HG02981 (cell line): ENCODE measurements around the gene UBE2U.
"Not testable (repeated sequence)": the region's sequence is repeated elsewhere in the genome, so short reads cannot be mapped to it uniquely, and the experiment has no call there.

Experiments
- ATAC-seq: cut with Tn5 transposase; IDR thresholded peaks from one replicate; pipeline ENCODE4 v1.9.1; 2021; ENCODE audit warnings: mild to moderate bottlenecking, moderate library complexity; ENCODE audit not compliant: unreplicated experiment

The UBE2U gene

DNA sequence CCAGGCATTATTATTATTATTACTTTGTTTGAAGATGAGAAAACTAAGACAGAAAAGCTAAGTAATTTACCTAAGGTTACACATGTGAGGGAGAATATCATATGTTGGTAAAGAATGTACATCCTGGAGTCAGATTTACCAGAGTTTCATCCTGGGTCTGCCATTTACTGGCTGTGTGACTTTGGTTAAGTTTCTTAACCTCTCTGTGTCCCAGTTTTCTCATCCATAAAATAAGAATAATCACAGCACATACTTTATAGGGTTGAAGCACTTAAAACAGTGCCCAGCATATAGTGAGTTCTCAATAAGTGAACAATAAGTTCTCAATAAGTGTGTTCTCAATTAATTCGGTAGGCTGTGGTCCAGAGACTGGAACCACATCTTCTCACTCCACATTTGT, 32.5 kb downstream of the UBE2U start:
- no peak for ATAC-seq

DNA sequence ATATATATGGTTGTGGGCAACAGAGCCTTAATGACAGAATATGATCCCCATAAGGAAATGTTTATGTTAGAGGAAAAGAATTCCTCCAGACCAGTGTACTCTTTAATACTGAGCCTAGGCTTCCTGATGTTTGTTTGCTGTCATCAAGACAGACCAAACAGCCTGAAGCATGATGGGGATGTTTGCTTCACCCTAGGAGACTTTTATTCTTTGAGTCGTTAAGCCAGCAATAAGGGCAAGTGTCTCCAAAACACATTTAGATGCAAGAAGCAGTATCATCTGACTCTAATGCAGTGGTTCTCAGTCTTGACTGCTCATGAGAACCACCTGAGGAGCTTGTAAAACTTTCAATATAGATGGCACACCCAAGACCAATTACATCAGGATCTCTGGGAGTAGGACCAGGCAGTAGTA, 33.1 kb downstream of the UBE2U start:
- ATAC-seq: no peak

DNA sequence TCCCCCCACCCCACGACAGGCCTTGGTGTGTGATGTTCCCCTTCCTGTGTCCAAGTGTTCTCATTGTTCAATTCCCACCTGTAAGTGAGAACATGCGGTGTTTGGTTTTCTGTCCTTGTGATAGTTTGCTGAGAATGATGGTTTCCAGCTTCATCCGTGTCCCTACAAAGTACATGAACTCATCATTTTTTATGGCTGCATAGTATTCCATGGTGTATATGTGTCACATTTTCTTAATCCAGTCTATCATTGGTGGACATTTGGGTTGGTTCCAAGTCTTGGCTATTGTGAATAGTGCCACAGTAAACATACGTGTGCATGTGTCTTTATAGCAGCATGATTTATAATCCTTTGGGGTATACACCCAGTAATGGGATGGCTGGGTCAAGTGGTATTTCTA, 36.1 kb downstream of the UBE2U start:
- ATAC-seq: not testable (repeated sequence)

DNA sequence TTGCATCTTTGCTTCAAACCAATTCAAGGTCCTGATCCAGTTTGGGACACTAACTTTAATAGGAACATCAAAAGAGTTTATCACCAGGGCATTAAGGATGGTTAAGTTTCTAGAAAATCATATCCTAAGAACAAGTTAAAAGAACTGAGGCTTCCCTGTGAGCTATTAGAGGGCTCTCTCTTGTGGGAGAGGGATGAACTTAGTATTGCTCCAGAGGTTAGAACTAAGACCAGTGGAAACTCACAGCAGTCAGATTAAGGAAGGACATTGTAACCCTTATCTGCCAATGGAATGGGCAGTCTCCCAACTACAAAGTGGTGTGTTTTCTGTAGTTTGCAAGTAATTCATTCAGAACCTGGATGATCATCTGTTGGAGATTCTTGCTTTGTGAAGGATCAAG, 36.8 kb downstream of the UBE2U start:
- no peak for ATAC-seq

DNA sequence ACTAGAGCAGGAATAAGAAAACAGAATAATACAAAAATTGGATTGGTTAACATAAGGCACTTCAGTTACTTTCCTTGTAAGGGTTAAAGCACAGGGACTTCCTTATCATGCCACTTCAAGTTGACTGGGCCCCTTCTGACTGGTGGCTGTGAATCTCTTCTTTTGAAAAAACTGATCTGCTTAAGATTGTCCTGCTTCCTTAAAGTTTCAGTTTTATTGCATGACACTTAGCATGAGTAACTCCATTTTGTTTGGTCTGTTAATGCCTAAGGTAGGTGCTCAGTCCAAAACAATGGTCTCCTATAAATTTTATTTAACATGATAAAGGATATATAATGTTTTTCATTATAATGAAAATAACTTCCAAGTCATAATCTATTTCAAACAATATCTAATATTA, 37.6 kb downstream of the UBE2U start:
- no peak for ATAC-seq

DNA sequence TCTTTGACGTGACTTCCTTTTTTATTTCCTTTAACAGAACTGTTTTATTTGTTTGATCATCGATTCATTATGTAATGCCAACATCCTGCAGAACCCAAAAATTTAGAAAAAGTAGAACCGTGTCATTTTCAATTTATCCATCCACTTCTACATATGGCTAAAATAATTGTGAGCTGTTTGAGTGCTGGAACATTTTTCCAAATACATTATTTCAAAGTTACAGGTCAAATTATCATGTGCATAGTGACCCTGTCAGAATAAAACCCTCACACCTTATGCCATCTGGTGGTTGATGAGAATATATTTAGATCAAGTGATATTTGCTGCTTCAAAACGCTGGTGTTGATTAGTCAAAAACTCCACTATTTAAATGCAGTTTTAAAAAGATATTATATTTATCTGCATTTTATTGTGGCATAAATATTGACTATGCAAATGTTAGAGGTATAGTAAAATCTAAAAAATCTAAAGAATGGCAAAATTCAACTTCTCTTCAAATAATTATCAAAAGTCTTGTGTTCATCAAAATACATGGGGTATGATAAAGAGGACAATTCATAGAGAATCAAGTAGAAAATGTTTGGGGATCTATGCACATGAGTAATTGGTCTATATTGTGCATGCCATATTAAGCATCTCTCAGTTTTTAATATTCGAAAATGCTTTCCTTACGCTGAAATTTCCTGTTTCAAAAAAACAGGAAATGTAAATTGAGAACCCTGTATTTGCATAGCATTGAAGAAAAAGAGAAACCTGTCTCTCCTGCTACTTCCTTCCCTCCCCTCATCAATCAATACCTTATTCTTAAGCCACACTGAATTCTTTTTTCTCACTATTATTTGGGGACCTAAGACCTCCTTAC, 39.7 kb downstream of the UBE2U start:
- ATAC-seq: no peak

DNA sequence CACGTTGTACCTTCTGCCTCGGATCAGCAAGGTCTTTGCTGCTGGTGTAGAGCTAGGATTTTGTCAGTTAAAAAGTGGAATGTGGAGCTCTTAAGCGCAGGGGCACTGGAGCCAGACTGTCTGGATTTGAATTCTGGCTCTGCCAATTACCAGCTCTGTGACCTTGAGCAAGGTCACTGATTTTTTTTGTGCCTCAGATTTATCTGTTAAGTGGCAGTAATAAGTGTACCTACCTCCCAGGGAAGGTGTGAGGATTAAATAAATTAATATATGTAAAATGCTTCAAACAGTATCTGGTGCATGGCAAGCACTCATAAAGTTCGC, 40.3 kb downstream of the UBE2U start:
- no peak for ATAC-seq

DNA sequence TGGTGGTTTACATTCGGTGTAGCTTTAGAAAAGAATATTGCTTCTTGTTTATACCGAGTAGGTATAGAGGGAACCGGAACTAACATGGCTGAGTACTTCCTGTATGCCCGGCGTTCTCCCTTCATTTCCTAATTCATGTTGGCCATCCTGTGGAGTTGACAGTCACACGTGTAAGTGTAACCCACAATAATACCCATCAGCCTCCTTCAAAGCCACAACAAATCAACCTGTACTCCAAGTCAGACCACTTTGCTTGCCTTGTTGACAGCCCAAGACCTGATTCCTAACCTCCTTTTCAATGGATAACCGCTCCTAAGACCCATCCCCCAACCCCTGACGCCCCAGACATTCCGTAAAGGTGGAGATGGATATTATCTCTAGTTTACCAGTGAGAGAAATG, 42.1 kb downstream of the UBE2U start:
- ATAC-seq: no peak

DNA sequence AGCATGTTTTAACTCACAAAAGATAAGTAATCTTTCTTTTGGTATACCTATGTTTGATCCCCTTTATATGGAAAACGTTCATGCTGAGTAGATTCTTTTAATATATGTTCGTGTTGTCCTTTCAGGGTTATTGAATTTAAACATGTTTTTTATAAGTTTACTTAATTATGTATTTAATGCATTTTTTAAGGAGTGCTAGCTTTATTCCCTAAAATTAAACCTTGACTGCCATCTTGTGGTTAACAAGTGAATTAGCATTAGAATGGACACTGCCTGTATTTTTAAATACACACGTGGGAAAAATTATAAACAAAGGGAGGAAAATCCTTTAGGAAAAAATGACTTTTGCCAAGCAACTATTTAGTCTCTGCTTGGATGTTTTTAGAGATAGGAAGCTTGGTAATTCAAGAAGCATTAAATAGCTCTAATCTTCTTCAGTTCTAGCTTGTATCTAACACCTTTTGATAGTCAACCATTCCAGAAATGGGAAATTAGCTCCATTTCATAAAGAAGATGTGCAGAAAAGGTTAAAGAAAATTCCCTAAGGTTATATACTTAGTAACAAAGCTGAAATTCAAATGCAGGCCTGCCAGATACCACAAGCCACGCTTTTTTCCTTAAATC, 43.0 kb downstream of the UBE2U start:
- ATAC-seq: no peak

DNA sequence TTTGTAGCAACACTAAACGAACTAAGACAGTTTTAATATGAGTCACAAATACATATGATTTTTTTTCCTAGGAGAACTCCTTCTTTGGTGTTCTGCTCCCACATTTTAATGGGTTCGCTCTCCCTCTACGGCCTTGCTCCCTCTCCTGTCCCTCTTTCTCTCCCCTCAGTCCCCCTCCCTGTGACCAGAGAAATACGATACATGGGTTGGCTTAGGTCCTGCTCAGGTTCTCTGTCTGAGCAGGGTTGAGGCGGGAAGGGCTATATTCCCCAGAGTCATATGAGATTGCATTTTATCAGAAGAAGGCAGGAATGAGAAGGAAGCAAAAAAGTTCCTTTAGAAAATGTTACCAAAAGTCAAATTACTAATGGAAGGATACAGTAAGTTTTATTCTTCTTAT, 44.6 kb downstream of the UBE2U start:
- no peak for ATAC-seq

DNA sequence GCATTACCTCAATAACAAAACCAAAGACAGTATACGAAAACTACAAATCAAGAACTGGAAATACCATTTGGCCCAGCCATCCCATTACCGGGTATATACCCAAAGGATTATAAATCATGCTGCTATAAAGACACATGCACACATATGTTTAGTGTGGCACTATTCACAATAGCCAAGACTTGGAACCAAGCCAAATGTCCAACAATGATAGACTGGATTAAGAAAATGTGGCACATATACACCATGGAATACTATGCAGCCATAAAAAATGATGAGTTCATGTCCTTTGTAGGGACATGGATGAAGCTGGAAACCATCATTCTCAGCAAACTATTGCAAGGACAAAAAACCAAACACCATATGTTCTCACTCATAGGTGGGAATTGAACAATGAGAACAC, 47.0 kb downstream of the UBE2U start:
- ATAC-seq: not testable (repeated sequence)

DNA sequence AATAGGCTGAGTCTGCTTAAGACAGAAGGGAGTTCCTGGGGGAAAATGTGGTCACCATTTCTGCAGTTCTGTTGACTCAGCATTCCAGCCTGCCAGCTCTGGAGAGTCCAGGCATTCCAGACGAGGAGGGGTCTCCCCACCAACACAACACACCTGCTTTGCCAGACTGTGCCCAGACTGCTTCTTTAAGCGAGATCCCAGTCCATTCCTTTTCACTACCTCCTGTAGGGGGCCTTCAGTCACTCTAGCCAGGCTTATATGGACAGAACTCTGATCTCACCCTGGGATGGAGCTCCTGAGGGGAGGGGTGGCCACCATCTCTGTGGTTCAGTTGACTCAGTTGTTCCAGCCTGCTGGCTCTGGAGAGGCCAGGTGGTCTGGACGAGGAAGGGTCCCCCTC, 48.5 kb downstream of the UBE2U start:
- ATAC-seq: no peak

DNA sequence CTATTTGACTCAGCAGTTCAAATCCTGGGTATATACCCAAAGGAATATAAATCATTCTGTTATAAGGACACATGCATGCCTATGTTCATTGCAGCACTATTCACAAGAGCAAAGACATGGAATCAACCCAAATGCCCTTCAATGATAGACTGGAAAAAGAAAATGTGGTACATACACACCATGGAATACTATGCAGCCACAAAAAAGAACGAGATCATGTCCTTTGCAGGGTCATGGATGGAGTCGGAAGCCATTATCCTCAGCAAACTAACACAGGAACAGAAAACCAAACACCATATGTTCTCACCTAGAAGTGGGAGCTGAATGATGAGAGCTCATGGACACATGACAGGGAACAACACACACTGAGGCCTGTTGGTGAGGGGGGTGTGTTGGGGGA, 53.8 kb downstream of the UBE2U start:
- ATAC-seq: not testable (repeated sequence)

DNA sequence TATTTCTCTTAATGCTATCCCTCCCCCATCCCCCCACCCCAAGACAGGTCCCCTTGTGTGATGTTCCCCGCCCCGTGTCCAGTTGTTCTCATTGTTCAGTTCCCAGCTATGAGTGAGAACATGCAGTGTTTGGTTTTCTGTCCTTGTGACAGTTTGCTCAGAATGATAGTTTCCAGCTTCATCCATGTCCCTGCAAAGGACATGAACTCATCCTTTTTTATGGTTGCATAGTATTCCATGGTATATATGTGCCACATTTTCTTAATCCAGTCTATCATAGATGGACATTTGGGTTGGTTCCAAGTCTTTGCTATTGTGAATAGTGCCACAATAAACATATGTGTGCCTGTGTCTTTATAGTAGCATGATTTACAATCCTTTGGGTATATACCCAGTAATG, 55.0 kb downstream of the UBE2U start:
- ATAC-seq: not testable (repeated sequence)

DNA sequence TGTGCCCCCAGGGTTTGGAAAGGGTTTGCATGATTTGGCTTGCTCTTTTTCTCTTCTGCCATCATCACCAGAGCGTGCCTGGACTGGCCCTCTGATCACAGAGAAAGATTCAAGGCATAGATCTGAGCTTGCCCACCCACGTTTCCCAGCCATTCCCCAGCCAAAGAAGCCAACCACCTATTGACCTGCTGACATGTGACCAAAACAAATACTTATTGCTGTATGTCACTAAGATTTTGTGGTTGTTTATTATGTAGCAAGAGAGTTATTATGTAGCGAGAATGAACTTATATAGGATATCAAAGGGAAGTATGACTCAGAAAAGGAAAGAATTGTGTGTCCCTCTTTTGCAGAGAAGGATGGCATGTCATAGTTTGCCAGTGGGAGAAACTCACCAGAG, 59.9 kb downstream of the UBE2U start:
- ATAC-seq: no peak

DNA sequence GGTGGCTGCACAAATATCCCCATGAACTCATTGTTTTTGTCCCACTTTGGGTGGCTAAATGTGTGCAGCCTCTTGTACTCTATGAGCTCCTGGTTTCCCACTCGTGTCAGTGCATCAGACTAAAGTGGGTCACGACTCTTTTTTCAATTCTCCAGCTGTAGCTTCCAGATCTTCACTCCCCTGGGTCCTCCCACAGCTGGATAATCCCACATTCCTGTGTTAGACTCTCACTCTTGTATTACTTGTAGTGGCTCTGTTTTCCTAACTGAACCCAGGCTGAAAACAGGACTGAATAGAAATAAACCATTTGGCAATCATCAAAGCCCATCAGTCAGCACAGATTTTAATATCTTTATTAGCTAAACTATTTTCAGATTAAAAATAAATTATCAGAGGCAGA, 60.4 kb downstream of the UBE2U start:
- ATAC-seq: no peak

DNA sequence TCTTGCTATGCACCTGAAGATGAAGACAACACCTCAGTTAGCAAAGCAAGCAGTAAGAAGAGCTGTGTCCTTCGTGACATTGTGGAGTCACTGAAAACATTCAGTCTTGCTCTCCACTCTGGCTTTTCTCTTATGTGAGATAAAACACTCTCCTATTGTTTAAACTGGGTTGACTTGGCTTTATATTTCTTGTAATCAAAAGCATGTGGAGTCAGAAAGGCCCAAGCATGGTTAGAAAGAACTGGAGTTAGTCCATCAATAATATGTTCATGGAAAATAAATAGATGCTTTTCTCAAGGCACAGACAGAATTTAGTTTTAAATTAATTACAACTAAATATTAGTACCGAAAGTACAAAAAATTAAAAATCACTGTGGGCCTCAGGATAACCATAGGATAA, 61.7 kb downstream of the UBE2U start:
- no peak for ATAC-seq

DNA sequence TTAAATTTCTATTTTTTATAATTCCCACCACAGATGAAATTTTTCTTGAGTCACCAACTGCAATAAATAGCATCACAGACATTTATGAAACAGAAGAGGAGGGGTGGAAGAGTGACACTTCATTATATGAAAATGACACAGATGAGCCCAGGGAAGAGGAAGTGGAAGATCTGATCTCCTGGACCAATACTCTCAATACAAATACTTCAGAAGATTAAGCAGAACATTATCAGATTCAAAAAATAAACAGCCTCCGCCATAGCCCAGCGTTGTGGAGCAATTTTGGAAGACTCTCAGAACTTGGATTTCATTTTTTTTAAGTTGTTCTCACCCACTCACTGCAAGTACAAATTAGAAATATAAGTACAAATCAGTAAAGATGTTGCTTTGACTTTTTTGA, 63.6 kb downstream of the UBE2U start:
- no peak for ATAC-seq

DNA sequence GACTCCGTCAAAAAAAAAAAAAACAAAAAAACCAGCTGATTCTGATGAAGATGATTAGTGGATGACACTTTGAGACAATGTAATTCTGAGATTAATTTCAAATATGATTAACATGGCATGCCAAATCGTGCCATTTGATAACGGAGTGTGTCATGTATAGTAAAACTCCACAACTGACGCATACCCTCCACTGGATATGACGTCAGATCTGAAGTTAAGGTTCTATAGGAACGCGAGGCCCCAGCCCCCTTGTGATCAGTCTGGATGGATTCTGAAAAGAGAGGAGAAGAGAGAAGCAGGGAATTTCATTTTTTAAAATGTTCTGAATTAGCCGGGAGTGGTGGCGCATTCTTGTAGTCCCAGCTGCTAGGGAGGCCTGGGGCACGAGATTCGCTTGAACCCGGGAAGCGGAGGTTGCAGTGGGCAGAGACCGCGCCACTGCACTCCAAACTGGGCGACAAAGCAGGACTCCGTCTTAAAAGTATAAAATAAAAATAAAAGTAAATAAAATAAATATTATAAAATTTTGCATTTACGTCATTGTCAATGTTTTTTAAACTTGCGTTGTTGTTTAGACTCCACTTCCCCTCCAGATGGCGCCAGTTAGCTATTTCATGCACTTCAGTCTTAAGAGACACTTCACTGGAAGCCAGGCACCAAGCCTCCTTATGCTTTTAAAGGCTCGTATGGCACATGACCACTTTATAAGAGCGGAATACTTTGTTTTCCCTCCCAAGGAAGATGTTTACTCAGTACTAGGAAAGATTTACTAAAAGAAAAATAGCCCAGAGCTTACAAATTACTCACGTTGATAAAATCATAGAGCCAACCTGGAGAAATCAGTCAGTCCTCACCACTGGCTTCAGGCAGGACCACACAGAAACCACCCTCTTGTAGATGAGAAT, 65.5 kb downstream of the UBE2U start:
- peak; percentile 77 for ATAC-seq

DNA sequence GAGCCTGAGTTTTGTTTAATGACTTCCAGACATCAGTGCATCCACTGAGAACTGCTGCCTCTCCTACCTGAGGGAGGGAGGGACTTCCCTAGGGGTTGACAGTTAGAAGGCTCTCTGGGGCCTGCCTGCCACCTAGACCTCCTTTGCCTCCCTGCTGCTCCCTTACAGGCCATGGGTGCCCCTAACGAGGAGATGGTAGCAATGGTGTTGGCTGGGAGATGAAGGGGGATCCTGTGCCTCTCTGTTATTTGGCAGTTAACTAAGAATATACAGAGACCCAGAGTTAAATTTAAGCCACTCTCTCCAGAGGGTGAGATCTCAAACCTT, 66.1 kb downstream of the UBE2U start:
- no peak for ATAC-seq

DNA sequence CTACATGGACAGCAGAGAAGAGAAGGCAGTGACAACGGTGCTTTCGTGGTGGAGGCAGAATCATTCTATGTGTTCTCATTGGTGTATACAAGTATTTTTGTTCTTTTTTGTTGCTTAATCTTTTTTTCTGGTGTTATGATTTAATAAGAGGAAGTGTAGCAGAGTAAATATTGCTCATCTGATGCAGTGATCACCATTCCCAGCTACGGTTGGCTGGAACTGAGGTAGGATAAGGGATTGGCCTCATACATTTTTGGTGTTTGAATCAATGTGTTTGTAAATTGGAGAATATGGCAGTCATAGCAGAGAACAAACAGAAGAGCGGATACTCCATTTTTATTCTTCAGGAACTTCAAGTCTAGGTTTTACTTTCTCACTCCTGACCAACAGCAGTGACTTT, 76.6 kb downstream of the UBE2U start:
- no peak for ATAC-seq

DNA sequence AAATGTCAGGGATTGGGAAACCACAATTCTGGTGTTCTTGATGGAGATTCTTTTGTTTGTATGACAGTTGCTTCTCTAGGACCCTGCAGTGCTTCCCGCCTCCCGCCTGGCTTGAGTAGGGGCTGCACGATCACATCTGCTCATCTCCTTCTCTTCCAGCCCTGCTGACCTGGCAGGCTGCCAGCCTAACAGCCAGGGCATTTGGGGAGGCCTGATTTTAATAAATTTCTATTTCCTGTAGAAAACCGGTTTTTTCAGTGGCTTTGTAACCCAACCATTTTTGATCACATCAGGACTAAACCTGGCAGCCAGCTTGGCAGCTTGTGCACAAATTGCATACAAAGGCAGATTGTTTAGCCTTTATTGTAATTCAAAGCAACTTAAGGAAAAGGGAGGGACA, 78.9 kb downstream of the UBE2U start:
- ATAC-seq: no peak
